ENCODE measurements around the gene PTGES3L. TPM values are rescaled to one million over a fixed set of nuclear protein-coding genes. Genes with fewer than 3 reads are reported as not detected.

Gene PTGES3L
- total and polyA plus RNA-seq, 2 of the 13 experiments (the other 11 are each of a cell fraction or from before 2014, with no cell fraction given), result 1.2 to 2.9 TPM

- TF ChIP-seq THAP9 (CRISPR knock-in tag; IDR thresholded peaks at IDR 0.05; ENCODE audit: borderline replicate concordance), result peak; percentile 46; the same call in 1 of the 2 replicates
- TF ChIP-seq ZNF773 (CRISPR knock-in tag; IDR thresholded peaks at IDR 0.05; ENCODE audit: borderline replicate concordance), result peak; percentile 86; the same call in 1 of the 2 replicates
- peak; percentile 29 for TF ChIP-seq PTBP1 (IDR thresholded peaks at IDR 0.05; ENCODE audit: low read depth, low read length, poor library complexity, severe bottlenecking)
- TF ChIP-seq MTF2 (CRISPR knock-in tag; IDR thresholded peaks at IDR 0.05; ENCODE audit: borderline replicate concordance), result 0 out of 2 replicates have a peak, but pooled peaks have one; percentile 62
- TF ChIP-seq ZNF264 (CRISPR knock-in tag; IDR thresholded peaks at IDR 0.05), result 0 out of 2 replicates have a peak, but pooled peaks have one; percentile 34
- peak; percentile 66; the same call in 1 of the 2 replicates for TF ChIP-seq PAWR (CRISPR knock-in tag; IDR thresholded peaks at IDR 0.05; ENCODE audit: borderline replicate concordance)
- no peak for TF ChIP-seq ZBTB8A (CRISPR knock-in tag; IDR thresholded peaks at IDR 0.05; ENCODE audit: borderline replicate concordance, low read depth)
- no peak for TF ChIP-seq TCF7 (IDR thresholded peaks at IDR 0.05; ENCODE audit: low read depth)
- TF ChIP-seq ZSCAN31 (CRISPR knock-in tag; IDR thresholded peaks at IDR 0.05; ENCODE audit: low read depth), result peak; percentile 89; the same call in 1 of the 2 replicates
- TF ChIP-seq MLX (CRISPR knock-in tag; IDR thresholded peaks at IDR 0.05), result no peak
- TF ChIP-seq ASH2L (IDR thresholded peaks at IDR 0.05; ENCODE audit: insufficient read length, low read depth, low read length), result peak; percentile 73
- TF ChIP-seq KLF6 (CRISPR knock-in tag; IDR thresholded peaks at IDR 0.05), result 0 out of 2 replicates have a peak, but pooled peaks have one; percentile 42
- peak; percentile 92 for TF ChIP-seq ZSCAN29 (CRISPR knock-in tag; conservative IDR thresholded peaks at IDR 0.05)
- no peak for TF ChIP-seq CC2D1A (CRISPR knock-in tag; IDR thresholded peaks at IDR 0.05)
- no peak for TF ChIP-seq NFRKB (IDR thresholded peaks at IDR 0.05)
- no peak for TF ChIP-seq SRSF1 (optimal IDR thresholded peaks at IDR 0.05; ENCODE audit: low read depth, low read length)
- no peak for TF ChIP-seq SSRP1 (CRISPR knock-in tag; IDR thresholded peaks at IDR 0.05)
- TF ChIP-seq RBFOX2 (IDR thresholded peaks at IDR 0.05; ENCODE audit: low read depth, low read length), result peak; percentile 84
- no peak for TF ChIP-seq TRAFD1 (CRISPR knock-in tag; IDR thresholded peaks at IDR 0.05; ENCODE audit: borderline replicate concordance)
- peak; percentile 81 for TF ChIP-seq ZNF768 (CRISPR knock-in tag; IDR thresholded peaks at IDR 0.05)
- TF ChIP-seq ZNF841 (CRISPR knock-in tag; IDR thresholded peaks at IDR 0.05; ENCODE audit: borderline replicate concordance), result no peak
Observed at GRCh38 chr17:43021741-43022512, 42.0 kb upstream of the PTGES3L start, which contains the start of gene VAT1 (continued).

Measured in HepG2 (cell line).